ENCODE results near the gene TRIP11. TPM values are rescaled to one million over a fixed set of nuclear protein-coding genes. Genes with fewer than 3 reads are reported as not detected.

The TRIP11 gene
- total RNA-seq, 1 experiment from 2014 or later: 37.3 TPM

GRCh38 chr14:91953170-91953985 lies 86.5 kb downstream of the TRIP11 start:
- Histone ChIP-seq H3K9me3 (ENCODE audit: control insufficient read depth, insufficient read depth, low read depth, low read length) (no peaks in the 10 kb centered on the region), H3K27me3 (ENCODE audit: control insufficient read depth, insufficient read depth, low read length) (peaks cover 2% of the 10 kb centered on the region; the same call in 1 of the 2 replicates), H3K4me1 (ENCODE audit: control insufficient read depth, insufficient read depth, low read length) (no peaks in the 10 kb centered on the region), H3K27ac (ENCODE audit: low read length) (no peak overlapping the region), H3K36me3 (ENCODE audit: control insufficient read depth, insufficient read depth, low read length) (no peaks in the 10 kb centered on the region), H3K4me3 (ENCODE audit: low read depth in 2 of 2, low read length in 2 of 2) (no peak overlapping the region)
- DNase-seq (ENCODE audit: low read depth, low spot score) (no peak), ATAC-seq (no peak)
- in situ Hi-C loops (cut with HindIII; ENCODE audit: low pct_unique_long_range_greater_than_20kb, low sequenced_read_pairs): no loop called here
- BruUV-seq (replicated peaks): no TSS peak
- TF ChIP-seq POLR2AphosphoS5 (IDR thresholded peaks at IDR 0.05; ENCODE audit: low read depth, low read length): no peak
- no peak for TF ChIP-seq SIN3A (IDR thresholded peaks at IDR 0.05; ENCODE audit: borderline replicate concordance, insufficient read depth, low read depth, low read length)
- no peak for TF ChIP-seq CTCF (IDR thresholded peaks at IDR 0.05)
- TF ChIP-seq TCF7L2 (IDR thresholded peaks at IDR 0.05; ENCODE audit: low read depth, low read length): no peak
- no peak for TF ChIP-seq REST (IDR thresholded peaks at IDR 0.05; ENCODE audit: insufficient read depth in 1 of 2, low read depth in 2 of 2, low read length in 1 of 2)
- CTCF ChIA-PET: no interaction called here
- POLR2A ChIA-PET: no interaction called here
- intact Hi-C loops (cut with micrococcal nuclease; ENCODE audit: unreplicated experiment): no loop called here

- no peaks in the 10 kb centered on the region for H3K4me1 ChIP-seq (ENCODE audit: control insufficient read depth, insufficient read depth, low read length)
- intact Hi-C loops (cut with micrococcal nuclease; ENCODE audit: unreplicated experiment) (no loop called here), in situ Hi-C loops (cut with HindIII; ENCODE audit: low pct_unique_long_range_greater_than_20kb, low sequenced_read_pairs) (no loop called here)
- no peak within 1 kb of the TSS for H3K27ac ChIP-seq (ENCODE audit: low read length)
- TF ChIP-seq POLR2AphosphoS5 (IDR thresholded peaks at IDR 0.05; ENCODE audit: low read depth, low read length) (no peak), CTCF (IDR thresholded peaks at IDR 0.05) (no peak), TCF7L2 (IDR thresholded peaks at IDR 0.05; ENCODE audit: low read depth, low read length) (no peak), REST (IDR thresholded peaks at IDR 0.05; ENCODE audit: insufficient read depth in 1 of 2, low read depth in 2 of 2, low read length in 1 of 2) (no peak), SIN3A (IDR thresholded peaks at IDR 0.05; ENCODE audit: borderline replicate concordance, insufficient read depth, low read depth, low read length) (no peak)
- H3K36me3 ChIP-seq (ENCODE audit: control insufficient read depth, insufficient read depth, low read length): no peaks in the 10 kb centered on the region
- DNase-seq (ENCODE audit: low read depth, low spot score) (no peak), ATAC-seq (peak; percentile 62)
- no TSS peak for BruUV-seq (replicated peaks)
- POLR2A ChIA-PET: no interaction called here
- H3K27me3 ChIP-seq (ENCODE audit: control insufficient read depth, insufficient read depth, low read length): peaks cover 6% of the 10 kb centered on the region
- peak within 1 kb of the TSS; percentile 34 to 43 for H3K4me3 ChIP-seq (ENCODE audit: low read depth in 2 of 2, low read length in 2 of 2)
- CTCF ChIA-PET: no interaction called here
- no peaks in the 10 kb centered on the region for H3K9me3 ChIP-seq (ENCODE audit: control insufficient read depth, insufficient read depth, low read depth, low read length)
Observed at GRCh38 chr14:91947475-91948184, 92.2 kb downstream of the TRIP11 start, which contains the start of gene FBLN5. TSS of gene FBLN5 (minus strand) at chr14:91947694. CDS start at chr14:91947229, 465 bp downstream.

Measured in Panc1 (cell line).